Activated naive CD4-positive, alpha-beta T cell treated with anti-CD3 and anti-CD28 coated beads, Interleukin-2, amount 10 ng/mL, durations not matched to agents 7 days and 5 days (primary cell): ENCODE results near the gene HLX.

Experiments used
- CTCF ChIA-PET: fragments of 350-600 bp; sonication (Branson Sonifier 250); formaldehyde crosslinking; loops from one replicate; lab custom pipeline; 2021; ENCODE audit warnings: antibody characterized with exemption; lab: Charles Lee
- DNase-seq: peaks from one replicate; pipeline ENCODE4 v3.0.0-alpha.2; 2020
- H3K27ac Mint-ChIP-seq: one replicate; pipeline ENCODE4 v1.8.0; 2021; ENCODE audit warnings: mild to moderate bottlenecking, moderate library complexity, mixed read lengths
- H3K27me3 Mint-ChIP-seq: one replicate; pipeline ENCODE4 v1.8.0; 2021; ENCODE audit warnings: mild to moderate bottlenecking, mixed read lengths
- H3K36me3 Mint-ChIP-seq: one replicate; pipeline ENCODE4 v1.8.0; 2021; ENCODE audit warnings: mixed read lengths
- H3K4me1 Mint-ChIP-seq: one replicate; pipeline ENCODE4 v1.8.0; 2021; ENCODE audit warnings: mixed read lengths
- H3K4me3 Mint-ChIP-seq: one replicate; pipeline ENCODE4 v1.8.0; 2021; ENCODE audit warnings: mild to moderate bottlenecking, moderate library complexity, mixed read lengths
- H3K9me3 Mint-ChIP-seq: one replicate; pipeline ENCODE4 v1.8.0; 2021; ENCODE audit warnings: mixed read lengths

Gene HLX

GRCh38 chr1:220877377-220878095 lies 1.7 kb upstream of the HLX start:
- Mint-ChIP-seq H3K27me3 (peaks cover 94% of the 10 kb centered on the region), H3K4me3 (peak overlapping the region; percentile 20), H3K9me3 (no peaks in the 10 kb centered on the region), H3K4me1 (peaks cover 41% of the 10 kb centered on the region), H3K27ac (no peak overlapping the region), H3K36me3 (no peaks in the 10 kb centered on the region)
- CTCF ChIA-PET, result interaction anchor here (1.0 kb wide), 1 partner anchor 558 kb away, joined by 3 read pairs; no protein-coding TSS in a partner anchor
- DNase-seq, result no peak

GRCh38 chr1:220878191-220879075 lies 810 bp upstream of the HLX start:
- peaks cover 97% of the 10 kb centered on the region for H3K27me3 Mint-ChIP-seq
- H3K36me3 Mint-ChIP-seq, result no peaks in the 10 kb centered on the region
- no peaks in the 10 kb centered on the region for H3K9me3 Mint-ChIP-seq
- H3K4me3 Mint-ChIP-seq, result peak overlapping the region; percentile 61
- H3K27ac Mint-ChIP-seq, result no peak overlapping the region
- DNase-seq, result no peak
- CTCF ChIA-PET, result interaction anchor here (1.0 kb wide), 1 partner anchor 557 kb away, joined by 3 read pairs; no protein-coding TSS in a partner anchor
- H3K4me1 Mint-ChIP-seq, result peaks cover 41% of the 10 kb centered on the region

GRCh38 chr1:220879509-220880361 lies 492 bp downstream of the HLX start:
- CTCF ChIA-PET, result no interaction called here
- H3K36me3 Mint-ChIP-seq, result no peaks in the 10 kb centered on the region

GRCh38 chr1:220880362-220880670 lies 1.1 kb downstream of the HLX start:
- H3K27ac Mint-ChIP-seq, result peak overlapping the region; percentile 28
- H3K4me3 Mint-ChIP-seq, result peak overlapping the region; percentile 41
- no peak for DNase-seq
- CTCF ChIA-PET, result no interaction called here
- H3K4me1 Mint-ChIP-seq, result peaks cover 41% of the 10 kb centered on the region
- H3K36me3 Mint-ChIP-seq, result no peaks in the 10 kb centered on the region
- H3K27me3 Mint-ChIP-seq, result peaks cover 97% of the 10 kb centered on the region
- no peaks in the 10 kb centered on the region for H3K9me3 Mint-ChIP-seq

More at GRCh38 chr1:220879509-220880361, 492 bp downstream of the HLX start:
- H3K27ac Mint-ChIP-seq, result peak overlapping the region; percentile 28
- peaks cover 41% of the 10 kb centered on the region for H3K4me1 Mint-ChIP-seq
- DNase-seq, result peak; percentile 44
- H3K4me3 Mint-ChIP-seq, result peak overlapping the region; percentile 61
- no peaks in the 10 kb centered on the region for H3K9me3 Mint-ChIP-seq
- peaks cover 99% of the 10 kb centered on the region for H3K27me3 Mint-ChIP-seq

GRCh38 chr1:220880726-220881506 lies 1.7 kb downstream of the HLX start:
- Mint-ChIP-seq H3K36me3 (no peaks in the 10 kb centered on the region), H3K4me3 (peak overlapping the region; percentile 41), H3K27me3 (peaks cover 93% of the 10 kb centered on the region), H3K9me3 (no peaks in the 10 kb centered on the region), H3K27ac (peak overlapping the region; percentile 42), H3K4me1 (peaks cover 41% of the 10 kb centered on the region)
- DNase-seq, result peak; percentile 41
- CTCF ChIA-PET, result no interaction called here

GRCh38 chr1:220882061-220882891 lies 3.0 kb downstream of the HLX start:
- DNase-seq, result no peak
- H3K4me3 Mint-ChIP-seq, result no peak overlapping the region
- no peaks in the 10 kb centered on the region for H3K36me3 Mint-ChIP-seq
- peaks cover 93% of the 10 kb centered on the region for H3K27me3 Mint-ChIP-seq
- CTCF ChIA-PET, result no interaction called here
- no peak overlapping the region for H3K27ac Mint-ChIP-seq
- H3K9me3 Mint-ChIP-seq, result no peaks in the 10 kb centered on the region
- peaks cover 36% of the 10 kb centered on the region for H3K4me1 Mint-ChIP-seq

GRCh38 chr1:220884109-220884980 lies 5.1 kb downstream of the HLX start:
- CTCF ChIA-PET, result interaction anchor here (1.0 kb wide), 1 partner anchor 9 kb away, joined by 3 read pairs; no protein-coding TSS in a partner anchor
- H3K4me3 Mint-ChIP-seq, result no peak overlapping the region

GRCh38 chr1:220884981-220885918 lies 6.0 kb downstream of the HLX start:
- no peak overlapping the region for H3K4me3 Mint-ChIP-seq
- no peaks in the 10 kb centered on the region for H3K9me3 Mint-ChIP-seq
- H3K27me3 Mint-ChIP-seq, result peaks cover 93% of the 10 kb centered on the region
- H3K36me3 Mint-ChIP-seq, result no peaks in the 10 kb centered on the region
- H3K27ac Mint-ChIP-seq, result no peak overlapping the region
- CTCF ChIA-PET, result interaction anchor here (1.0 kb wide), 1 partner anchor 10 kb away, joined by 3 read pairs; no protein-coding TSS in a partner anchor
- no peak for DNase-seq
- peaks cover 13% of the 10 kb centered on the region for H3K4me1 Mint-ChIP-seq

More at GRCh38 chr1:220884109-220884980, 5.1 kb downstream of the HLX start:
- no peaks in the 10 kb centered on the region for H3K9me3 Mint-ChIP-seq
- peaks cover 93% of the 10 kb centered on the region for H3K27me3 Mint-ChIP-seq
- no peak overlapping the region for H3K27ac Mint-ChIP-seq
- DNase-seq, result no peak
- H3K36me3 Mint-ChIP-seq, result no peaks in the 10 kb centered on the region
- peaks cover 16% of the 10 kb centered on the region for H3K4me1 Mint-ChIP-seq

- no peaks in the 10 kb centered on the region for H3K9me3 Mint-ChIP-seq
Measured at GRCh38 chr1:220885971-220886370, 6.7 kb downstream of the HLX start.

GRCh38 chr1:220886470-220887201 lies 7.4 kb downstream of the HLX start:
- Mint-ChIP-seq H3K4me3 (no peak overlapping the region), H3K27ac (no peak overlapping the region), H3K9me3 (no peaks in the 10 kb centered on the region), H3K27me3 (peaks cover 93% of the 10 kb centered on the region), H3K36me3 (no peaks in the 10 kb centered on the region), H3K4me1 (no peaks in the 10 kb centered on the region)
- CTCF ChIA-PET, result no interaction called here
- DNase-seq, result no peak

More at GRCh38 chr1:220885971-220886370, 6.7 kb downstream of the HLX start:
- Mint-ChIP-seq H3K27me3 (peaks cover 93% of the 10 kb centered on the region), H3K4me3 (no peak overlapping the region), H3K4me1 (peaks cover 6% of the 10 kb centered on the region), H3K27ac (no peak overlapping the region), H3K36me3 (no peaks in the 10 kb centered on the region)
- DNase-seq, result no peak
- CTCF ChIA-PET, result no interaction called here

- no peaks in the 10 kb centered on the region for H3K4me1 Mint-ChIP-seq
- no peak for DNase-seq
- no peak overlapping the region for H3K4me3 Mint-ChIP-seq
- no peaks in the 10 kb centered on the region for H3K9me3 Mint-ChIP-seq
- peaks cover 93% of the 10 kb centered on the region for H3K27me3 Mint-ChIP-seq
- no peaks in the 10 kb centered on the region for H3K36me3 Mint-ChIP-seq
- CTCF ChIA-PET, result no interaction called here
- H3K27ac Mint-ChIP-seq, result no peak overlapping the region
Measured at GRCh38 chr1:220887202-220887519, 7.9 kb downstream of the HLX start.
